NCI-H1092 treated with DMSO at 0.1 percent for 48 hours (cell line): ENCODE results near the gene CIDEB.
"Not testable (repeated sequence)": the region's sequence is repeated elsewhere in the genome, so short reads cannot be mapped to it uniquely, and the experiment has no call there.

Experiments used
- DNase-seq: peaks from one replicate; lab custom pipeline; 2025; lab: John Stamatoyannopoulos, UW

Gene CIDEB

DNA sequence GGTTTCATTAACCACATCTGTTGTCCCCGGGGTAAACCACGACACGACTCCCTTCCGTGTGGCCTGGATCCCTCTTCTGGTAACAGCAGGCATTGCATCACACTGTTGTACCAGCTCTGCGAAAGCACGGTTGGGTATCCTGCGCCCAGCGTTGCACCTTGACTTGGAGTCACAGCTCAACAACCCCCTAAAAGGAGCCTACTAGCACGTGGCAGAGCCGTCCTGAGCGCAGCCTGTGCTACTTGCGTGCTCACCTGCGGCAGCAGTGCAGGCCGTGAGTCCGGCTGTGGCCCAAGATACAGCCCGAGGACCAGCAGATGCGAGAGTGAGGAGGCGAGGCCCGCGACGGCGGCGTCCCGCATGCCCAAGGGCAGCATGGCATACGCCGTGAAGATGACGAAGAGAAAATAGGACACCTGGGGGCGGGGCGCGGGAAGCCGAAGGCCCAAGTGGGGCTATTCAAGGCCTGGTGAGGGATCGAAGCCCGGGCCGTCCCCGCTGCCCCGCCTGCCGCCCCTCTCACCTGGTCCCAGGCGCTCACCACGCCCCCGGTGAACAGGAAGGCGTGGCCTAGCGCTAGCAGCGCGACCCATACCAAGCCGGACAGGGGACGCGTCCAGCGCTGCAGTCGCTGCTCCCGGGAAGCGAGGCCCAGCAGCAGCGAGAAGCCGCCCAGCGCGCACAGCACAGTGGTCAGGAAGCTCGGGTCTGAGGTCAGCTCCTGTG, 24.7 kb upstream of the CIDEB start:
- DNase-seq, result peak; percentile 49

DNA sequence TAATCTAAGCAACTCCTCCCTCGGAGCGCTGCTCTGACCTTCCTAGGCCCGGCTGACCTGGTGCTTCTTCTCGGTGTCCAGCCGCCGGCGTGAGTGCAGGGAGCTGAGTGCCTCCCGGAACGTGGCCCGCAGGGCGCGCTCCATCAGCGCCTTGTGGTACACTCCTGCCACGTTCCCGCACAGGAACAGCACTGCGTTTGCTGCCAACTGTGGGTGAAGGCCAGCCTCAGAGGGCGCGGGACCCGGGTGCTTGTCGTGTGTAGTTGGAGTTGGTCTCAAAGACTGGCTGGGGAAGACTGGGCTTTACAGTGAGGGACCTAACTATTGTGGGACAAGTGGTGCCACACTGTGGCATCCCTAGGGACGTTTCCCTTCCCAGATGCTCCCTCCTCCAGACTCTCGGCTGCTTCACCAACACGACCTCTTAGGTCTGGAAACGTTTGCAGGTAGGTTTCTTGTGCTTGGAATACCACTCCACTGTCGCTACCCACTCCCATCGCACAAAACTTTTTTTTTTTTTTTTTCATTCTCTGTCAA, 24.0 kb upstream of the CIDEB start:
- DNase-seq, result no peak

DNA sequence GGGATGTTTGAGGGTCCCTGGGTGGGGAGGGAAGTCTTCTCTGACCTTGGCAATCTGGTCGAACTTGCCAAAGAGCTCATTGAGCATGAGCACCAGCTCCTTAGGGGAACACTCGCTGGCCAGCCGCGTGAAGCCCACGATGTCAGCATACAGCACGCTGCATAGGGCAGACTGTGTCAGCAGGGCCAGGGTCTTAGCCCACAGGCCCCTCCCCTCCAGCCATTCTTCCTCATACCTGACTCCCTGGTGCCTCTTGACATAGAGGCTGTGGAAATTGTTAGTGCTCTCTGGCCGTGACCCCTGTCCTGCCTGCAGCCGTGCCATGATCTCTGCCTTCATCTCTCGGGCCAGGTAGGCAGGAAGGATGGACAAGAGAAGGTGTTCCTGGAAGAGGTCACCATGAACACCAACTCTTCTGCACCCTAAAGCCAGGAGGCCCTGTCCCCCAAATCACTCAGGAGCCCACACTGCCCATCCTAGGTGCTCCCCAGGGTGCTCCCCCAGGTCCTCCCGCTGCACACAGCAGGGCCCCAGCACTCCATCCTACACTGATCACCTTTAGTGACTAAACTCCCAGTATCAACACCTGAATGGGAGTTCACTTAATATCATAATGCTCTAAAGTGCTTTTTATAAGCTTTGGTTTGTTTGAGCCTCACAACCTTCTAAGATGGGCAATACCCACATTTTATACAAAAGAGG, 23.3 kb upstream of the CIDEB start:
- DNase-seq, result no peak

DNA sequence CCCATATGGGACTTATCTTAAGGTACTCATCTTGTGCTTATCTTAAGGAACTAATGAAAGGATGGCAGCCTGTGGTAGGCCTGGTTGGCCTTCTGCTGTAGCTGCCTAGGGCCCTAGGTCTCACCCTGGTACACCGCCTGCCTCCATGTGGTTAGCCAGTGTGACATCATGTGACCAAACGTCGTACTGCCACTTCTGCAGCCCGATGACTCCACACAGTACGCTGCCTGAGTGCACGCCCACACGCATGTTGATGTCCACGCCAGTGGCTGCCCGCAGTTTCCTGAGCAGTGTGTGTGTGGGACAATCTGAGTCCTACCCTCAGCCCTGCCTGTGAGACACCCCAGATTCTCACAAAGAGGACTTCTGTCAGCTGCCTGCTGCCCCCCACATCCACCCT, 22.0 kb upstream of the CIDEB start:
- DNase-seq, result no peak

DNA sequence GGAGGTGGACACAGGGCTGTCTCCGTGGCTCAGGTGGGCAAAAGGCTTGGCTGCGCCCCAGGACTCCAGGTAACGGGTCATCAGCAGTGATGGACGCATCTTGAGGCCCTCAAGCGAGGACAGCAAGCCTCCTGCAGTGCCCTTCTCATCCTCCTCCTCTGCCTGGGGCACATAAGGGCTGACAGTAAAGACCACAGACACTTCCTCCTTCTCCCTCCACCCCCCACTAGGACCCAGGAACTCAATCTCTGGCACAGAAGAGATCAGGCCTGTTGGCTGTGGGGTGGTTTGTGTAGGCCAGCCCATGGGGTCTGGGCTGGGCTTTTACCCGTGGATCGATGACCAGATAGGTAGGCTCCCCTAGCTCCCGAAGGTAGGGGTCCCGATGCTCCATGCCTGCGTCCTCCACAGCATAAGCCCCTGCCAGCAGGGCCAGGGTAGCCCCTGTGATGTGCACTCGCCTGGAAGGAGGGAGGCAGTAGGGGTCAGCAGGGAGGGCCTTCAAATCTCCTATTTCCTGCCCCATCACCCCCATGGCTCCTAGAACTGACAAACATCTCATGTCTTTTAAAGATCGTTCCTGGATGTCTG, 21.4 kb upstream of the CIDEB start:
- no peak for DNase-seq

DNA sequence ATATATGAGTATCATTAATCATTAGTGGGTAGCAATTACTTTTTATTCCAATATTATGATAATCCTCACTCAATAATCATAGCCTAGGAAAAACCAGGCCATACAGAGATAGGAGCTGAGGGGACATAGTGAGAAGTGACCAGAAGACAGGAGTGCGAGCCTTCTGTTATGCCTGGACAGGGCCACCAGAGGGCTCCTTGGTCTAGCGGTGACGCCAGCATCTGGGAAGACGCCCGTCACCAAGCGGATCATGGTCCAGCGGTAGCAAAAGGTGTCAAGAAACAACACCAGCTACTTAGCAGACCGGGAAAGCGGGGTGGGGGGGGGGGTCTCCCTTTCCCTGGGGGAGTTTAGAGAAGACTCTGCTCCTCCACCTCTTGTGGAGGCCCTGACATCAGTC, 20.1 kb upstream of the CIDEB start:
- not testable (repeated sequence) for DNase-seq

DNA sequence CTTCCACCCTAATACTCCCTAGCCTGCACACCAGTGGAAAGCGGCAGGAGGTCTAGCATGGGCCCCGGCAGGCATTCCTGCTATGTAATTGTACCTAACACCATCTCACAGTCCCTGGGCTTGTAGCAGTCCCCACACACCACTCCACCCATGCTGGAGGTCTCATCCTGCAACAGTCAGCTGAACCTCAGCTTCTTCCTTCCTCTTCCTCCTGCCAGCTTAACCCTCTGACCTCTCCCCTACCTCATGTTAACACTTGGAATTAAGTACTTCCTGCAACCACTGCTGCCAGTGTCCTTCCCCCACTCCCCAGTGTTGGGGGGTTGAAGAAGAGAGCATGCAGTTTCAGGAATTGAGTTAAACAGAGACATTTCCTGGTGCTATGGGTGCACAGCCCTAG, 19.5 kb upstream of the CIDEB start:
- no peak for DNase-seq

DNA sequence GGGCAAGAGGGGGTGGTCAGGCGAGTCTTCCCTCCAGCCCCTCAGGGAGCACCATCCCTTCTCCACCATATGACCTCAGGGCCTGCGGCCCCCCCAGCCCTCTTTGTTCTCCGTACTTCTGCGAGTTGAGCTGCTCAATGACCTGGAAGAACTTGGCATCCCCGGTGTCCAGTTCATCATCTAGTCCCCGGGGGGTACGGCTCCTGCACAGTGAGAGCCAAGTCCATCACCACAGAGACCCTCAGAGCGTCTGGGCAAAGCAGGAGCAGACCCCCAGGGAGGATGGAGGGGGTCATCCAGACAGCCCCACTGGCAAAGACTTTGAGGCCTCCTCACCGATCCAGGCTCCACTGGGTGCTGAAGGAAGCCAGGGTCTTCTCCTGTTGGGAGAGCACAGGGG, 18.2 kb upstream of the CIDEB start:
- DNase-seq, result no peak

DNA sequence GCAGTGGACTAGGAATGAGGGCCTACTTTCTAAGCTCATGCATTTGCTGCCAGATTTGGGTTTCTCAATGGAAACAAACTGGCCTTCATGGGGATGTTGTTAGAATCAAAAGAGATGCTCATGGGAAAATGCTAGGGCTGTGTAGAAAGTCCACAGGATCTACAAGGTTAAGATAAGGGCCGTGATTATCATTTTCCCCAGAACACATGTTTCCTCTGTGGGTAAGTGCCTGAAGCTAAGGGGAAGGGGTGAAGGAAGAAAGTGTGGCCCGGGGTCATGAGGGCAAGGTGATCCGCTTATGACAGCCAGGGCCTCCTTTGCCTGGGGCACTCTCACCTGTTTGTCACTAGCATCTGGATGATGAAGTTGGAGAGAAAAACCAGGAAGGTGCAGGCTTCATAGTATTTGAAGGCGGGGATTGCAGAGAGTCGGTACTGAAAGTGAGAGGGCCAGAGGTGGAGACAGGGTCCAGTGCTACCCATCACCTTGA, 17.3 kb upstream of the CIDEB start:
- DNase-seq, result no peak

DNA sequence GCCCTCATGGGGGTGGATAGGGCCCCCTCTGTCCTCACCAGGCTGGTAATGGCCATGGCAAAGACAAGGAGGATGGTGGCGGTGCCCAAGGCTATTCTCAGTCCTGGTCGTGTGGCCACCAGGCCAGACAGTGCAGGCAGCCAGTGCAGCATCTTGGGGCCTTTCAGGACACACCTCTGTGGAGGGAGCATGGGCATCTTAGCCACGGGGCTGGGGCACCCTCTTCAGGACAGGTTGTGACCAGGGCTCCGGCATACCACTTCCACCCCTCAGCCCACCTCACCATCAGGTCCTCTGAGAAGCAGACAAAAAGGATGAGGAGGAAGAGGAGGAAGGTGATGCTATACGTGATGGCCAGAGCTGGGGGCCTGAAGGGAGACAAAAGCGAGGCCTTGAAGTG, 16.2 kb upstream of the CIDEB start:
- no peak for DNase-seq

DNA sequence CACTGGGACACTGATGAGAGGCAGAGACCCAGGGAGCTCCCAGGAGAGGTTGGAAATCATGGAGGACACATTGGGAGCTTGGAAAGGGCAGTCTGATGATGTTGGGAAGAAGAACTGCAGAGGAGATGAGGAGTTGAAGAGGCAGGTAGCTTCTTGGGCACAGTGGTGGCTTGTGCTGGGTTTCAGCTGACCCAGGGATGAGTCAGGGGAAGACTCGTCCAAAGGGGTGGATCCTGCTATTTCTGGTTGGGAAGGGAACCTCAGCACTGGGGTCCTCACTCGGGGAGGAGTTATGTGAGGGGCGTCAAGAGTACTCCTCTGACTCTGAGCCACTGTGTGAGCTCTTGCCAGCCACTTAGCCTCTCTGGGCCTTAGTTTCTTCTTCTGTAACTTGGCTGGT, 15.6 kb upstream of the CIDEB start:
- DNase-seq, result no peak

DNA sequence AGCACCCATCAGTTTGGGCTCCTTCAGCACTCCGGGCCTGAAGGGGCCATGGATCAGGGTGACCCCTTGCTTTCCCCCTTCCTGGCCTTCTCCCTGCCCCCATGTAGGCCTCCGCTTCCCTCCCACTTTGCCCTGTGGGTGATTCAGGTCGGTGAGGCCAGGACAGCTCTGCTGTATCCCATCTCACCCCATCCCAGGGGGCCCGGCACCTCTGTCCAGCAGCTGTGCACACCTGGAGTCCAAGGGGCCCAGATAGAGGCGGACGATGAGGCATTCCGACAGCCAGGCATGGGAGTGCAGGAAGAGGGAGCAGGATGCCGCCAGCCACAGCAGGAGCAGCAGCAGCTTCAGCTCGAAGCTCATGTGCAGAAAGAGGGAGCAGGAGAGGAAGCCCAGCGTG, 14.9 kb upstream of the CIDEB start:
- DNase-seq, result no peak

DNA sequence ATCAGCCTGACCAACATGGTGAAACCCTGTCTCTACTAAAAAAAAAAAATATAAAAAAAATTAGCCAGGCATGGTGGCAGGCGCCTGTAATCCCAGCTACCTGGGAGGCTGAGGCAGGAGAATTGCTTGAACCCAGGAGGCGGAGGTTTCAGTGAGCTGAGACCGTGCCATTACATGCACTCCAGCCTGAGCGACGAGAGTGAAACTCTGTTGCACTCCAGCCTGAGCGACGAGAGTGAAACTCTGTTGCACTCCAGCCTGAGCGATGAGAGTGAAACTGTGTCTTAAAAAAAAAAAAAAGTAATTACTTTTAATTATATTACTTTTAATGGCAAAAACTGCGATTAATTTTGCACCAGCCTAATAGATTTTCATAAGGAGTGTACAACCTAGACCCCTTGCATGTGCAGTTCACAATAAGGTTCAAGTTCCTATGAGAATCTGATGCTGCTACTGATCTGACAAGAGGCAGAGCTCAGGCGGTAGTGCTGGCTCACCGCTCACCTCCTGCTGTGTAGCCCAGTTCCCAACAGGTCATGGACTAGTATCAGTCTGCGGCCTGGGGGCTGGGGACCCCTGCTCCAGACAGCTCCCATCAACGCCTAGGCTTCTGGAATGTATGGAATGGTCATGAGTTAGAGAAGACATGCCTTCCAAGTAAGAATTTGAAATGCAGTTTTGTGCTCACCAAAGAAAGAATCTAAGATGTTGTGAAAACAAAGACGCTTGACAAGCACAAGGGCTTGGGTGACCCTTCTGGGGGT, 13.6 kb upstream of the CIDEB start:
- DNase-seq, result no peak

DNA sequence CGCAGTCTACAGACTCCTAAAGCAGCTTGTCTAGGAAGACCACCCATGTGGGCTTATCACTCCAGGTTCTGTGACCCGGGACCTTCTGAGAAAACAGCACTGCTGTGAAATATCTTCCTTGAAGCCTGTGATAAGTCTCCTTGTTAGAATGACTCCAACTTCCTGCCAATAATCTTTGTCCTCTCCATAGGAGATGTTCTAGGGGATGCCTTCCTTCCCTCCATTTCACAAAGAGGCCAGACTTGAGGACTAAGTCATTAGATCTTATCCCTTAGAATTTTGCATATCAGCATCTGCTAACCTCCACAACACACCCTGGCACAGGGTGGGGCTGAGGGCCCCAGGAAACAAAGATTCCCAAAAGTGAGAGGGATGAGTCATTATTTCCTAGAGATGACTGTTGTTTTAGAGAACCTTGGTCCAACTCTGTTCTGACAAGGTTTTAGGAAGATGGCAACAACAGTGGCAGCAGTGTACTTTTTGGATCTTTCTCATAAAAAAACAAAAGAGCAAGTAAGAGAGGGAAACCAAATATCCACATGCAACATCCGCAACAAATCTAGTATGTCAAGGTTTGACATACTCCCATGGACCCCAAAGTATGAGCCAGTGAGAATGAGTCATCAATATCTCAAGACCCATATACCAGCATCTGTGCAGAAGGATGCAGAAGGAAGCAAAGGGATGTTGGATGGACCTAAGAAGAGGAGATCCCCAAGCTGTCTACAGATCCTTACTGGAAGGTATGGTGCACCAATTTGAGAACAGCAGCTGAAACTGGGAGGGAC, 9.6 kb upstream of the CIDEB start:
- DNase-seq, result no peak

DNA sequence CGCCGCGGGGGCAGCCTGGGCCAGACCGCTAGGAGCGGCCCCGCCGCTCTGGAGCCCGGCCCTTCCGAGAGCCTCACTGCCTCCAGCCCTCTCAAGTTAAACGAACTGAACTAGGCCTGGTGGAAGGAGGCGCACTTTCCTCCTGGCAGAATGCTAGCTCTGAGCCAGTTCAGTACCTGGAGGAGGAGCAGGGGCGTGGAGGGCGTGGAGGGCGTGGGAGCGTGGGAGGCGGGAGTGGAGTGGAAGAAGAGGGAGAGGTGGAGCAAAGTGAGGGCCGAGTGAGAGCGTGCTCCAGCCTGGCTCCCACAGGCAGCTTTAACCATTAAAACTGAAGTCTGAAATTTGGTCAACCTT, 8.8 kb upstream of the CIDEB start:
- no peak for DNase-seq

DNA sequence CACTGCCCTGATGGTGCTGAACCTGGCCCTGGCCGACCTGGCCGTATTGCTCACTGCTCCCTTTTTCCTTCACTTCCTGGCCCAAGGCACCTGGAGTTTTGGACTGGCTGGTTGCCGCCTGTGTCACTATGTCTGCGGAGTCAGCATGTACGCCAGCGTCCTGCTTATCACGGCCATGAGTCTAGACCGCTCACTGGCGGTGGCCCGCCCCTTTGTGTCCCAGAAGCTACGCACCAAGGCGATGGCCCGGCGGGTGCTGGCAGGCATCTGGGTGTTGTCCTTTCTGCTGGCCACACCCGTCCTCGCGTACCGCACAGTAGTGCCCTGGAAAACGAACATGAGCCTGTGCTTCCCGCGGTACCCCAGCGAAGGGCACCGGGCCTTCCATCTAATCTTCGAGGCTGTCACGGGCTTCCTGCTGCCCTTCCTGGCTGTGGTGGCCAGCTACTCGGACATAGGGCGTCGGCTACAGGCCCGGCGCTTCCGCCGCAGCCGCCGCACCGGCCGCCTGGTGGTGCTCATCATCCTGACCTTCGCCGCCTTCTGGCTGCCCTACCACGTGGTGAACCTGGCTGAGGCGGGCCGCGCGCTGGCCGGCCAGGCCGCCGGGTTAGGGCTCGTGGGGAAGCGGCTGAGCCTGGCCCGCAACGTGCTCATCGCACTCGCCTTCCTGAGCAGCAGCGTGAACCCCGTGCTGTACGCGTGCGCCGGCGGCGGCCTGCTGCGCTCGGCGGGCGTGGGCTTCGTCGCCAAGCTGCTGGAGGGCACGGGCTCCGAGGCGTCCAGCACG, 8.2 kb upstream of the CIDEB start:
- DNase-seq, result peak; percentile 20

DNA sequence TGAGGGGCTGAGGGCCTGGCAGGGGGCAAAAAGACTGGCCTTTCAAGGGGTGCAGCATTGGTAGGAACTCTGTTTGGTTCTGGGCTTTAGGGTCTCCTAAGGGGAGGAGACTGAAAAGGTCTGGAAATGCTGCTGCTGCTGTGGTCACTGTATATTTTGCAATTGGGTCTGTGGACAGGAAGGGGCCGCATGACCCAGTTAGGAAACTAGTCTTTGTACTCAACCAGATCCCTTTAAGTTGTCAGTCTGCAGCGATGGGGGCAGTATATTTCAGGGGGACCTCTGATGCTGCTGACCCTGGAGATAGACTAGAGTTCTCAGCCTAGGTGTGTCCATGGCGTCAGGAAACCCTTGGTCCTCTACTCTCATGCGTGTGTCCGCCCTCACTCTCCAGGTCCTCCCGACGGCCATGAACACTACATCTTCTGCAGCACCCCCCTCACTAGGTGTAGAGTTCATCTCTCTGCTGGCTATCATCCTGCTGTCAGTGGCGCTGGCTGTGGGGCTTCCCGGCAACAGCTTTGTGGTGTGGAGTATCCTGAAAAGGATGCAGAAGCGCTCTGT, 7.5 kb upstream of the CIDEB start:
- DNase-seq, result no peak

DNA sequence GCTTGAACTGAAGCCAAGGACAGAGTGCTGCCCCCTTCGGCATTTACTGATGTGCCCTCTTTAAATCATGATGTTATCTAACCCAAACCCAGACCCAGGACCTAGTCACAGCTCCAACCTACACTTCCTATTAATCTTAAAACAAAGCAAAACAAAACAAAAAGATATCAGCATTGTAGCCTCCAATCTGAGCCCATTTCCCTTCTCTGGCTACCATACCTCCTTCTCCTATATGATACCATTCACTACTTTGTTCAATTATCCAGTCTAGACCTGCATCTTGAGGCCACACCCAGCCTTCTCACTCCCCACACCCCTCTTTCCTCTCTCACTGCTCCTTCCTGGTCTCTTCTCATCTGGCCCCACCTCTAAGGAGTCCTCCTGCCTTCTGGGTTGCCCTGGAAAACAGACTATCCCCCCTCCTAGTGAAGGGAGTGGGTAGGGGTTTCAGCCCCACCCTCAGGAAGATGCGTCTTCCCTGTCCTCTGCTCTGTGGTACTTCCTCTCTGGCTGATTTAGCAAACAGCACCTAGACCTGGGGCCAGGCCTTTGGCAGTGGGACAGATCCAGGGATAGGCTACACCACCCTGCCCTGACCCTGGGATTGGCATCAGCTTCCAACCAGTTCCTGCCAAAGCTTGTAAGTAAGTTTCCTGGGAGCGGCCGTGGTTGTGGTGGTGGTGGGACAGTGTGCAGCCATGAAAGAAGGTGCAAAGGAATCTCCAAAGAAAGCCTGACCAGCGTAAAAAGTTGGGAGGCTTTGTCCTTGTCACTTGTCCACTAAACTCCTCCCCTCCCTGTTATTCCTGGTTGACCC, 6.8 kb upstream of the CIDEB start:
- no peak for DNase-seq

DNA sequence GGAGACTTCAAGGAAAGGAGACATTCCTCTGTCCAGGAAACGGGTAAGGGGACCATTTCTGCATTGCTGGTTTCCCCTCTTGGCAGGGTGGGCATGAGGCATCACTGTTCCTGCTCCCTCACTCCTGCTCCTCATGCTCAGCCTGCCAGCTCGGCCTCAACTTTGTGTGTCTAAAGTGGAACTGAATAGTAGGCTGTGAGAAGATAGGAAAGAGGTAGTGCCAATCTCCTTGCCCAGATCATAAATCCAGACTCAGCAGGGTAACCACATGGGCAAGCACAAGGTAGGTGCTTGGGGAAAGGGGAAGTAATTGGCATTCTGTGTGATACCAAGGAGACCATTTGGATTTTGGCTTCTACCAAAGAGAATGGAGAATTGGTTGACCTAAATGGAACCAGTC, 6.1 kb upstream of the CIDEB start:
- no peak for DNase-seq
